ENCODE data around the gene KRTAP22-2. TPM values are rescaled to one million over a fixed set of nuclear protein-coding genes. Genes with fewer than 3 reads are reported as not detected.

Gene KRTAP22-2
- total RNA-seq = not detected

- DNase-seq (ENCODE audit: low spot score) = no peak
- no peak for ATAC-seq
- intact Hi-C loops (cut with DNase I) = no loop called here
Measured at GRCh38 chr21:30590297-30590696, at the start of gene KRTAP22-2. Gene KRTAP22-2, minus strand, starts transcription at chr21:30590397.

- no peak for ATAC-seq
- intact Hi-C loops (cut with DNase I) = no loop called here
- no peak for DNase-seq (ENCODE audit: low spot score)
Measured at GRCh38 chr21:30638686-30639085, 48.5 kb upstream of the KRTAP22-2 start.

GRCh38 chr21:30634906-30635305, 44.7 kb upstream of the KRTAP22-2 start, which contains the start of gene KRTAP20-2:
Gene KRTAP20-2, plus strand, starts transcription at chr21:30635206. Its CDS starts 58 bp downstream, at chr21:30635264.
- ATAC-seq (no peak), DNase-seq (ENCODE audit: low spot score) (no peak)
- intact Hi-C loops (cut with DNase I) = no loop called here

- intact Hi-C loops (cut with DNase I) = no loop called here
- ATAC-seq (peak; percentile 73), DNase-seq (ENCODE audit: low spot score) (no peak)
Measured at GRCh38 chr21:30629200-30629599, 39.0 kb upstream of the KRTAP22-2 start.

- intact Hi-C loops (cut with DNase I) = no loop called here
- no peak for DNase-seq (ENCODE audit: low spot score)
- no peak for ATAC-seq
Measured at GRCh38 chr21:30628109-30628508, 37.9 kb upstream of the KRTAP22-2 start.

- ATAC-seq (peak; percentile 24), DNase-seq (ENCODE audit: low spot score) (no peak)
- intact Hi-C loops (cut with DNase I) = no loop called here
Measured at GRCh38 chr21:30625449-30626165, 35.4 kb upstream of the KRTAP22-2 start.

GRCh38 chr21:30623362-30623761, 33.2 kb upstream of the KRTAP22-2 start:
- intact Hi-C loops (cut with DNase I) = no loop called here
- DNase-seq (ENCODE audit: low spot score) (no peak), ATAC-seq (no peak)

- DNase-seq (ENCODE audit: low spot score) = no peak
- intact Hi-C loops (cut with DNase I) = no loop called here
- ATAC-seq = no peak
Measured at GRCh38 chr21:30620522-30620921, 30.3 kb upstream of the KRTAP22-2 start, which contains the start of gene KRTAP20-4. Gene KRTAP20-4, plus strand, starts transcription at chr21:30620627.

GRCh38 chr21:30620080-30620479, 29.9 kb upstream of the KRTAP22-2 start:
- intact Hi-C loops (cut with DNase I) = no loop called here
- ATAC-seq (no peak), DNase-seq (ENCODE audit: low spot score) (no peak)

GRCh38 chr21:30616125-30616524, 25.9 kb upstream of the KRTAP22-2 start, which contains the start of gene KRTAP20-1:
Gene KRTAP20-1, plus strand, starts transcription at chr21:30616425. Its CDS starts 30 bp downstream, at chr21:30616455.
- DNase-seq (ENCODE audit: low spot score) = no peak
- no peak for ATAC-seq
- intact Hi-C loops (cut with DNase I) = no loop called here

GRCh38 chr21:30615199-30615598, 25.0 kb upstream of the KRTAP22-2 start:
- ATAC-seq = no peak
- intact Hi-C loops (cut with DNase I) = no loop called here
- DNase-seq (ENCODE audit: low spot score) = no peak

- no peak for ATAC-seq
Measured at GRCh38 chr21:30613836-30614235, 23.6 kb upstream of the KRTAP22-2 start, which contains the start of gene KRTAP6-1. Gene KRTAP6-1, minus strand, starts transcription at chr21:30613930. Its CDS starts 26 bp downstream, at chr21:30613904.

GRCh38 chr21:30612132-30612531, 21.9 kb upstream of the KRTAP22-2 start:
- intact Hi-C loops (cut with DNase I) = no loop called here
- ATAC-seq (no peak), DNase-seq (ENCODE audit: low spot score) (no peak)

More at GRCh38 chr21:30613836-30614235, 23.6 kb upstream of the KRTAP22-2 start, which contains the start of gene KRTAP6-1:
- intact Hi-C loops (cut with DNase I) = no loop called here
- DNase-seq (ENCODE audit: low spot score) = no peak

- ATAC-seq (no peak), DNase-seq (ENCODE audit: low spot score) (no peak)
- intact Hi-C loops (cut with DNase I) = no loop called here
Measured at GRCh38 chr21:30605968-30606367, 15.8 kb upstream of the KRTAP22-2 start.

GRCh38 chr21:30600787-30601186, 10.6 kb upstream of the KRTAP22-2 start, which contains the start of gene KRTAP22-1:
Gene KRTAP22-1, plus strand, starts transcription at chr21:30601087.
- intact Hi-C loops (cut with DNase I) = no loop called here

GRCh38 chr21:30598802-30599201, 8.6 kb upstream of the KRTAP22-2 start, which contains the start of gene KRTAP6-2:
Gene KRTAP6-2, minus strand, starts transcription at chr21:30598902. Its CDS starts 28 bp downstream, at chr21:30598874.
- intact Hi-C loops (cut with DNase I) = no loop called here
- ATAC-seq (no peak), DNase-seq (ENCODE audit: low spot score) (no peak)

More at GRCh38 chr21:30600787-30601186, 10.6 kb upstream of the KRTAP22-2 start, which contains the start of gene KRTAP22-1:
- DNase-seq (ENCODE audit: low spot score) = no peak
- ATAC-seq = no peak

- DNase-seq (ENCODE audit: low spot score) (no peak), ATAC-seq (no peak)
- intact Hi-C loops (cut with DNase I) = no loop called here
Measured at GRCh38 chr21:30592140-30592539, 1.9 kb upstream of the KRTAP22-2 start, which contains the start of gene KRTAP6-3. Gene KRTAP6-3, plus strand, starts transcription at chr21:30592440. Its CDS starts 6 bp downstream, at chr21:30592446.

GRCh38 chr21:30582870-30583269, 7.3 kb downstream of the KRTAP22-2 start:
- intact Hi-C loops (cut with DNase I) = no loop called here
- DNase-seq (ENCODE audit: low spot score) (no peak), ATAC-seq (no peak)

- ATAC-seq = no peak
- DNase-seq (ENCODE audit: low spot score) = no peak
- intact Hi-C loops (cut with DNase I) = no loop called here
Measured at GRCh38 chr21:30580132-30580531, 10.1 kb downstream of the KRTAP22-2 start.

GRCh38 chr21:30579346-30579745, 10.9 kb downstream of the KRTAP22-2 start:
- intact Hi-C loops (cut with DNase I) = no loop called here
- DNase-seq (ENCODE audit: low spot score) (no peak), ATAC-seq (no peak)
